Omental fat pad (tissue), 4 donors: ENCODE data around the gene HNRNPLL. TPM values are rescaled to one million over a fixed set of nuclear protein-coding genes. Genes with fewer than 3 reads are reported as not detected.

Experiments
- ATAC-seq: fragments of 150-250 bp; one replicate; pipeline ENCODE4 v1.9.1; 2016; ENCODE audit warnings: mild to moderate bottlenecking, moderate library complexity; ENCODE audit not compliant: low FRiP score
- DNase-seq: peaks from one replicate; pipeline ENCODE4 v3.0.0-alpha.2; 2019; ENCODE audit warnings: low spot score
- total RNA-seq, 4 donors: library from RNA; depleted of rRNA; stranded (reverse); fragments of >200 nt; gene quantifications; one replicate each; pipeline ENCODE4 v1.1.0, GENCODE V29; 2016
- TF ChIP-seq, protein P1 (sequence below), 3 donors: fragments of 450-650 bp; IDR thresholded peaks; one replicate each; pipeline ENCODE4 v1.5.1; 2016 to 2017; ENCODE audit warnings: antibody characterized with exemption in 3 of 3, mild to moderate bottlenecking in 3 of 3, moderate library complexity in 2 of 3

Gene HNRNPLL
- total RNA-seq, 4 donors from 2014 or later = 32.3 to 41.6 (median 36.4) TPM

DNA sequence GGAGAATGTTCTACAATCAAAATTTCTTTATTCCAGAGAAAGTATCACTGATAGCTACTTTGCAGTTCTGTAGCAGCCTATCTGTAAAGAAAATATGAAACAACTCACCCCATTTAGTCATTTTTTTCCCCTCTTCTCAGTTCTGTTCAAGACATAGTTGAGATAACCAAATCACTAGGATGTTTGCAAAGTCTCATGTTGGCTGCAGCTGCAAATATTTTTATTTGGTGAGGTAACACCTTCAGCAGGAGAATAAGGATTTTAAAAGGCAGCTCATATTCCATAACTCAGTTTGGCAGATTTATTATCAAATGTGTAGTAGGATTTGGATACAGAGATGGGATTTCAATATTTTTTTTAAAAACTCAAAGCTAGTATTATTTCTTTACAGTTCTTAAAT, 41.0 kb downstream of the HNRNPLL start:
- DNase-seq (no peak), ATAC-seq (no peak)
- TF ChIP-seq, protein P1, sequence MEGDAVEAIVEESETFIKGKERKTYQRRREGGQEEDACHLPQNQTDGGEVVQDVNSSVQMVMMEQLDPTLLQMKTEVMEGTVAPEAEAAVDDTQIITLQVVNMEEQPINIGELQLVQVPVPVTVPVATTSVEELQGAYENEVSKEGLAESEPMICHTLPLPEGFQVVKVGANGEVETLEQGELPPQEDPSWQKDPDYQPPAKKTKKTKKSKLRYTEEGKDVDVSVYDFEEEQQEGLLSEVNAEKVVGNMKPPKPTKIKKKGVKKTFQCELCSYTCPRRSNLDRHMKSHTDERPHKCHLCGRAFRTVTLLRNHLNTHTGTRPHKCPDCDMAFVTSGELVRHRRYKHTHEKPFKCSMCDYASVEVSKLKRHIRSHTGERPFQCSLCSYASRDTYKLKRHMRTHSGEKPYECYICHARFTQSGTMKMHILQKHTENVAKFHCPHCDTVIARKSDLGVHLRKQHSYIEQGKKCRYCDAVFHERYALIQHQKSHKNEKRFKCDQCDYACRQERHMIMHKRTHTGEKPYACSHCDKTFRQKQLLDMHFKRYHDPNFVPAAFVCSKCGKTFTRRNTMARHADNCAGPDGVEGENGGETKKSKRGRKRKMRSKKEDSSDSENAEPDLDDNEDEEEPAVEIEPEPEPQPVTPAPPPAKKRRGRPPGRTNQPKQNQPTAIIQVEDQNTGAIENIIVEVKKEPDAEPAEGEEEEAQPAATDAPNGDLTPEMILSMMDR (IDR thresholded peaks at IDR 0.05) = no peak

DNA sequence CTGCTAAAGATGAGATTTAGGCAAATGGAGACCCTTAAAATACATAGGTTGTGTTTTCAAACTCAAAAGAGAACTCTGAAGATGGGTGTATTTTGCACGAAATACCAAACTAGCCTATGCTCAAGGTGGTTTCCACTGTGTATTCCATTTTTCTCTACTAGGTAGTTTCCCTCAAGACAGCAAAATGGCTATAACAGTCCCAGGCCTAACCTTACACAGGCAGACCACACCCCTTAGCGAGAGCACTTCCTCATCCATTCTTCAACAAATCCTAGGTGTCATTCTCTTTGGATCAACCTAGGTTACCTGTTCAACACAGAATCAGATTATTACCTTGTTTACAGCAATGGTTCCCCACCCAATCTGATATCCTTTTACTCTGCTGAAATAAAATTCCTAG, 42.6 kb downstream of the HNRNPLL start:
- no peak for DNase-seq
- no peak for ATAC-seq
- TF ChIP-seq, protein P1 (IDR thresholded peaks at IDR 0.05) = no peak

DNA sequence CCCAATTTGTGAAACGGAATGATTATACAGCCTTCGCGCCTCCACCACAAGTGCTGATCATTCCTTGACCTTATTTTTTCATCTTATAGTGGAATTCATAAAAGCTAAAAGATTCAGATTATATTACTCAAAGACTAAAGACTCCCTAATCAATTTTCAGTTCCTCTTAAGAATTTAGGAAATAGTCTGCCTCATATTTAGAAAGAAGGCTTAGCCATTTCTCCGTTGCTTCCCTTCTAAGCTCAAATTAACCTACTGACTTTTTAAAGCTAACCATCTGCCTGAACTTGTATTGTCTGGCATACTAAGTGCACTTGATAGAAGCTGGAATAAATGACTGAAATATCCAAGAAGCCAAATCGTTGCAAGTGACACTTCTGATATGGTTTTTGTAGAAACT, 44.7 kb downstream of the HNRNPLL start:
- TF ChIP-seq, protein P1 (IDR thresholded peaks at IDR 0.05) = no peak
- DNase-seq = no peak
- ATAC-seq = no peak

DNA sequence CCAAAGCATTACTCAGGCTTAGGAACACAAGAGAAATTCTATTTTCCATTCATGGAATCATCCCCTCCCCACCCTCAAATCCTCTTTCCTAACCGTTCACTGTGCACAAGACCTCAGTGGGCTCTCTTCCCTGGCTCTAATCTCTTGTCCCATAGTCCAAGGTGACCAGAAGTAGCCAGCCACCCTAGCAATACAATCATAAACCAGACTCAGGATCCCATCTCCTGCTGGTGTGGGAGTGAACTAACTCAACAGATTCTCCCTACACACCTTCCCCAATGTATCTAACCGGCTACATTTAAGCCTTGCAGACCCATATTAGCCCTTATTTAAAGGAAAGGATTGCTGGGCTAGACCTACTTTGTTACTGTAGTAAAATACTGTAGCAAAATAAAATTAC, 45.5 kb downstream of the HNRNPLL start:
- DNase-seq (no peak), ATAC-seq (no peak)
- TF ChIP-seq, protein P1 (IDR thresholded peaks at IDR 0.05) = no peak

DNA sequence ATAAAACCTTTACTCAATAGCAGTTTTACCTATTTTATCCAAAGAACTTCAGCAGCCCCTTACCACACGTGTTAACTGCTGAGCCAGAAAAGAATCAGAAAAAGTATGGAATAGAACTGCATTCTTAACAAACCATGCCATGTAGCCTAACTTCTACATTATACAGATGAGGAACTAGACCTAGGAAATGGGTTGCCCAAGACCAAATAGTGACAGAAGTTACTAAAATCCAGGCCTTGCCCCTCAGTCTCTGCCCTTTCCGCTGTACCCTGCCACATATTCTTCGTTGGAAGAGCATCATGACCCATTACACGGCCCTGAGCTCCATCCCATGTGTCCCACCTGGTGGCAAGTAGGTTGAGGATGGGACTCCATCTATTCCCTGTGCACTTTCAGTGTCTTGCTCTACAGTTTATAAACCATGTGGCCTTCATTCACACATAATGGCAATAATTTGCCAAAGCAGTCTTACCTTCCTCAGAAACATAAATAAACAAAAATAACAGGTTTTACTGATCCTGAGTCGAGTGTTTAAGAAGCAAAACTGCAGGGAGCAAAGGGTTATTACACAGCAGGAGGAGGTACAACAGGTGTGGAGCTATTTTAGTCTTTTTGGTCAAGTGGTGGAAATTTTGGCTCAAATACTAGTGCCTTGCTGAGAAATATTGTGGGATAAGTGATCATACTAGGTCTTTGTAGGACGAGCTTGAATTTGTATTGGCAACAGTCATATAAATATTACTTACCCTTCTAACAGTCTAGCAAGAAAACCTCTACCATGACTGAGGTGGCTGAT, 46.5 kb downstream of the HNRNPLL start:
- DNase-seq = no peak
- TF ChIP-seq, protein P1 (IDR thresholded peaks at IDR 0.05) = no peak
- ATAC-seq = no peak

- TF ChIP-seq, protein P1 (IDR thresholded peaks at IDR 0.05) = no peak
- ATAC-seq = no peak
- DNase-seq = no peak
Measured at GRCh38 chr2:38554973-38555595, 47.6 kb downstream of the HNRNPLL start.

DNA sequence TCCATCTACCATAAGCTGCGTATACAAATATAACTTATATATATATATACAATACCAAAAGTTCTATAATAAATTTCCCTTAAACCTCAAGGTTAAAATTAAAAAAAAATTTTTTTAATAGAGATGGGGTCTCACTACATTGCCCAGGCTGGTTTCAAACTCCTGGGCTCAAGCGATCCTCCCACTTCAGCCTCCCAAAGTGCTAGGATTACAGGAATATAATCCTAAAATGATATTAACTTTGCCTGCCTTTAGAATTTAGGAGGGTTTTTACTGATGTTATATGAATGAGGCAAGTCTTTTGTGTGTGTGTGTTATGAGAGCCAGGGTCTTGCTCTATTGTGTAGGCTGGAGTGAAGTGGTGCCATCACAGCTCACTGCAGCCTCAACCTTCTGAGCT, 49.2 kb downstream of the HNRNPLL start:
- no peak for ATAC-seq
- TF ChIP-seq, protein P1 (IDR thresholded peaks at IDR 0.05) = no peak

More for the DNA sequence above, 49.2 kb downstream of the HNRNPLL start:
- DNase-seq = no peak
